HepG2 (cell line): ENCODE data around the gene NBR1. TPM values are rescaled to one million over a fixed set of nuclear protein-coding genes. Genes with fewer than 3 reads are reported as not detected.

Experiments used
- CREB3 ChIP-seq: sonication (generic); formaldehyde crosslinking; IDR thresholded peaks from 2 replicates; pipeline ENCODE4 v1.5.0; 2020; ENCODE audit warnings: missing genetic modification reagents
- GPBP1L1 ChIP-seq: sonication (generic); formaldehyde crosslinking; IDR thresholded peaks from 2 replicates; pipeline ENCODE4 v1.5.0; 2020; ENCODE audit warnings: mild to moderate bottlenecking, missing genetic modification reagents
- GPN1 ChIP-seq: sonication (generic); formaldehyde crosslinking; IDR thresholded peaks from 2 replicates; pipeline ENCODE4 v1.5.1; 2020; ENCODE audit warnings: missing genetic modification reagents, borderline replicate concordance
- KLF15 ChIP-seq: sonication (generic); formaldehyde crosslinking; IDR thresholded peaks from 2 replicates; pipeline ENCODE4 v1.8.1; 2023; ENCODE audit warnings: borderline replicate concordance, mild to moderate bottlenecking, inconsistent platforms, missing genetic modification reagents, mixed read lengths
- PHF20 ChIP-seq: sonication (generic); formaldehyde crosslinking; IDR thresholded peaks from 2 replicates; pipeline ENCODE4 v1.5.0; 2020; ENCODE audit warnings: mild to moderate bottlenecking, missing genetic modification reagents
- TAF15 ChIP-seq: fragments of 200-400 bp; formaldehyde crosslinking; IDR thresholded peaks from one replicate; pipeline ENCODE4 v1.6.1; 2018; ENCODE audit warnings: mild to moderate bottlenecking, low read depth, low read length; ENCODE audit not compliant: poor library complexity, severe bottlenecking
- YY1 ChIP-seq: IDR thresholded peaks from 2 replicates; pipeline ENCODE4 v1.6.1; 2011; ENCODE audit warnings: low read length, low read depth, moderate library complexity, mild to moderate bottlenecking; ENCODE audit not compliant: insufficient read depth, insufficient replicate concordance
- ZNF30 ChIP-seq: sonication (generic); formaldehyde crosslinking; IDR thresholded peaks from 2 replicates; pipeline ENCODE4 v1.5.0; 2020; ENCODE audit warnings: mild to moderate bottlenecking, missing genetic modification reagents
- ZNF713 ChIP-seq: sonication (generic); formaldehyde crosslinking; IDR thresholded peaks from 2 replicates; pipeline ENCODE4 v1.4.0; 2020; ENCODE audit warnings: mild to moderate bottlenecking, missing genetic modification reagents
- polyA plus RNA-seq, 8 experiments: library from polyadenylated mRNA; depleted of rRNA in 3 of 8; stranded (reverse) in 7 of 8; unstranded in 1 of 8; fragments of >200 nt; fragmentation: Illumina TruSeq in 4 of 8; extraction: Trizol in 4 of 8; gene quantifications; 2 replicates each; pipeline versions ENCODE4 v1.2.1 to v1.2.3, GENCODE V29; 2011 to 2016; ENCODE audit warnings: low read depth in 4 of 8, missing spikeins in 1 of 8, mixed read lengths in 1 of 8; ENCODE audit not compliant: insufficient read depth in 1 of 8
- total RNA-seq, 5 experiments: library from RNA; depleted of rRNA; stranded (reverse); fragments of >200 nt; fragmentation: Illumina TruSeq; extraction: Trizol; gene quantifications; 2 replicates each; pipeline ENCODE4 v1.2.3, GENCODE V29; 2016; ENCODE audit warnings: low read depth in 1 of 5

Gene NBR1
- total and polyA plus RNA-seq, 2 of the 13 experiments (the other 11 are each of a cell fraction or from before 2014, with no cell fraction given): 51.7 to 121 TPM

- TF ChIP-seq PHF20 (CRISPR knock-in tag): 0 out of 2 replicates have a peak, but pooled peaks have one; percentile 19
- TF ChIP-seq CREB3 (CRISPR knock-in tag): no peak
- TF ChIP-seq KLF15: no peak
- TF ChIP-seq GPN1 (CRISPR knock-in tag): no peak
- TF ChIP-seq ZNF713 (CRISPR knock-in tag): no peak
- no peak for TF ChIP-seq ZNF30 (CRISPR knock-in tag)
- no peak for TF ChIP-seq TAF15
- TF ChIP-seq GPBP1L1: no peak
- no peak for TF ChIP-seq YY1
These were observed 45.4 kb downstream of the NBR1 start (continued) for GRCh38 chr17:43216369-43216761.
